HG02610 (cell line): ENCODE results near the gene SPTBN2.

ENCODE experiments used
- ATAC-seq: cut with Tn5 transposase; IDR thresholded peaks from one replicate; pipeline ENCODE4 v1.9.1; 2021; ENCODE audit warnings: mild to moderate bottlenecking, moderate library complexity; ENCODE audit not compliant: unreplicated experiment

SPTBN2 gene

DNA sequence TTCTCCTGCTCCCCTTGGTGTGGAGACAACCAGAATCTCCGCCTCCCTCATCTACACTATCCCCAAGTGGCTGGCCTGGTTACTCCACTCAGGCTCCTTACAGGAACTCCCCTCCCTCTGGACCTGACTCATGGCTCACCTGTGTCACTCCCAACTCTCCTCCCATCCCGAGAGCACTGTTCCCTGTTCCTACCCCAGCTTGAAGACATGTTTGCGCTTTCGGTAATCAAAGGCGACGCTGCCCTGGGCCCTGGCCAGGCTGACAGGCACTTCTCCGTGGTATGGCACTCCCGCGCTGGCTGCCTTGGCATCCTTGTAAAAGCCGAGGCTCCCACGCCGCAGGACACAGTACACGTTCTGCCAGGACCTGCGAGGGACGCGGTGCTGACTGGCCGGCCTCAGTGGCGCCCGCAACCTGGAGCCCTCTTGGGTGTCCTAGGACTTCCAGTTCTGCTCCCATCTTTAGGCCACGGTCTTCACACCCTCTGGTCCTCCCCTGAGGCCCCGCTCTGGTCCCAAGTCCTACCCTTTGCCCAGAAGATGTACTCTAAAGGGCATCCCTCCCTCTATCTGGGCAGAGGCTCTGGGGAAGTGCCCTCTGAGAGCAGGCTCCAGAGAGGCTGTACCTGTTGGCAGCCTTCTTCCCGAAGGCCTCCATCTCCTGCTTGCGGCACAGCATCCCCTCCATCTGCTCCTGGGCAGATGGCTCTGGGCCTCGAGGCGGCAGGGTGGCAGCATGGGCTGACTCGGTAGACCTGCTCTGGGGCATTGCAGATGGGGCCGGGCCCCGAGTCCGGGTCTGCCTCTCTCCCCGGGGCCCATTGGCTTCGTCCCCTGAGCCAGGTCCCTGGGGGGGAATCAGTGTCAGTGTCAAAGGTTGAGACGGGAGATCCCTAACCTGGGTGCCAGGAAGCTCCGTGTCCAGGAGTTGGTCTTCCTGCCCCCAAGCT, 41.9 kb downstream of the SPTBN2 start:
- no peak for ATAC-seq

DNA sequence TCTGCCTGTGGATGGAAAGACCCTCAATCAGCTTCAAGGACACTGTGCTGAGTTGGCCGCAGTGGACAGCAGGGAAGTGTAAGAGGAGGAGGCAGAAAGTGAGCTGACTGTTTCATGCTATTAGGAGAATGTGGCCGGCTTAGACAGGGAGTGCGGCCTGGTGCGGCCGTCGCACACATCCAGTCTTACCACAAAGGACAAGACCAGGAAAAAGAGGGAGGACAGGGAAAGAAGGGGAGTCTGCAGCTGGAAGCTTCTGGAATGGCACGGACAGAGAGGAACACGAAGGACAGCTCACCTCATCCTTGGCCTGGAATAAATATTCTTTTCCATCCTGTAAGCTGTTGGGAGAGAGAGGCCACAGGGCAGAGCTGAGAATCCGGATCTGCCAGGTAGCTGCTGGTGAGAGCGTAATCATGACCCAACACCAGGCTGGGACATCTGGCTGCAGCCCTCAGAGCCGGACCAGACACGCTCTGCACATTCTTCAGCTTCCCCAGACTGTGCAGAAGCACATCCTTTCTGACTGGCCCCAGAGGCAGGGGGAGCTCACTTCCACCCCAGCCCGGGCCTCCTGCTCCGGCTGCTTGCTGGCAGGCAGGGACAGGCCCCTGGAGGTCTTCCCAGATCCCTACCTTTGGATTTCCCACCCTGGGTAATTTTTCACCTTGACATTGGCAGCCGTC, 42.8 kb downstream of the SPTBN2 start:
- no peak for ATAC-seq

DNA sequence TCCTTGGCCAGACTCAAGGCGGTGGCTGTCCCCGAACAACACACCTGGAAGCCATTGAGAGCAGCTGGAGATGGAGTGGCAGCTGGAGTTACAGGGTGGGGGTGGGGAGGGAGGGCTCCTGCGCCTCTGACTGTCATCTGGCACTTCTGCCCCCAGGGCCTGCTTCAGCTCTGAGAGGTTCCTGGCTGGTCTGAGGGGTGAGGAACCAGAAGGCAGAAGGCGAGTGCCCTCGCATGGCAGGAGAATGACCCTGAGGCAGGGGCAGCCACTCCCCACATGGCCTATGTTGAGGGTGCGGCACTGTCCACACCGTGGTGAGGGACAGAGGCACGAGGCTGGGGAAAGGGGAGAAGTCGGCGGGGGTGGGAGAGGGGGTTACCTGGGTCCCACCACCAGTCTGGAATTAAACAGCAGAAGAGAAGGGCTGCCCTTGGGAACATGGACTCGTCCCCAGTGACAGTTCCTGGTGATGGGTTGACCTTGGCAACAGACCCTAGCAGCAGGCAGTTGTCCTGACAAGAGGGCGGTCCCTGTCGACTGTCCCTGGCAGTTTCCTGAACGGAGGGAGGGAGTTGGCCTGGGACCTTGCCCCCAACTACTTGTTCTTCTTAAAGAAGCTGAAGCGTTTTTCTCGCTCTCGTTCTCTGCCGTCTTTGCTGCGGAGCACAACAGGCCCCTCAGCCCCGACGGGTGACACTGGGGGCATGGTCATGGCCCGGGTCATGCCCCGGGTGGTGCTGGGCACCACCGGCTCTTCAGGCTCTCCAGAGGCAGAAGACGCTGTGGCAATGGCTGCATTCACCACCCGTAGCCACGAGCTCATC, 43.5 kb downstream of the SPTBN2 start:
- ATAC-seq = no peak

DNA sequence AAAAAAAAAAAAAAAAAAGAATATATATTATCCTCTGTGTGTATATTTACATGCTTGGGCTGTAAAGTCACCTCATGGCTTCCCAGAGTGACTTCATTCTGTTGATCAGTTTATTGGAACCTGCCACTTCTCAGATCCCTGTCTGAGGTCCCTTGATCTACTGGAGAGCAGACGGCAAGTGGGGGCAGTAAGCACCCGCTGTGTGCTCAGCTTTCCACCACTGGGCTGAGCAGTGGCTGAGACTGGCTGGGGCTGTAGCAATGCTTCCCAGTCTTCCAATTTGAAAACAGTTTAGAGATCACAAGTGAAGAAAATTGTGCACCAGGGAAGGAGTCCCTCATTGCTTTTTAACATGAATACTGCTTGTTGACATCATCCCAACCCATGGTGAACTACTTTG, 44.4 kb downstream of the SPTBN2 start:
- ATAC-seq = no peak

DNA sequence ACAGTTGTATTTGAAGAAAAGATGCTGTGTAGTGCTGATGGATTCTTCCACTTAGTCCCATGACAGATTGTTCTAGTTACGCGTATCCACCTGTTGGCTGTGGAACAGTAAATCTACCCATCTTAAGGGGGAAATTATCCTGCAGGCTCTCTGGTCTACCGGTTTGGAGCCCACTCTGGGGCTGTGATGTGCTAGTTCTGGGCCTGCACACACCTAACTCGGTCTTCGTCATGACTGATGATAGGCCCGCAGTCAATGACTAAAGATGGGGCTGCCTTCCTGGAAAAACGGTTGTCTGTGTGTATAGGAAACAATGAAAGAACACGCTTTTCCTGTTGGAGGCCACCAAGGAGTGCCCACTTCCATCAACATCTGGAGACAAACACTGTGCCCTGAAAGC, 45.1 kb downstream of the SPTBN2 start:
- ATAC-seq = no peak

DNA sequence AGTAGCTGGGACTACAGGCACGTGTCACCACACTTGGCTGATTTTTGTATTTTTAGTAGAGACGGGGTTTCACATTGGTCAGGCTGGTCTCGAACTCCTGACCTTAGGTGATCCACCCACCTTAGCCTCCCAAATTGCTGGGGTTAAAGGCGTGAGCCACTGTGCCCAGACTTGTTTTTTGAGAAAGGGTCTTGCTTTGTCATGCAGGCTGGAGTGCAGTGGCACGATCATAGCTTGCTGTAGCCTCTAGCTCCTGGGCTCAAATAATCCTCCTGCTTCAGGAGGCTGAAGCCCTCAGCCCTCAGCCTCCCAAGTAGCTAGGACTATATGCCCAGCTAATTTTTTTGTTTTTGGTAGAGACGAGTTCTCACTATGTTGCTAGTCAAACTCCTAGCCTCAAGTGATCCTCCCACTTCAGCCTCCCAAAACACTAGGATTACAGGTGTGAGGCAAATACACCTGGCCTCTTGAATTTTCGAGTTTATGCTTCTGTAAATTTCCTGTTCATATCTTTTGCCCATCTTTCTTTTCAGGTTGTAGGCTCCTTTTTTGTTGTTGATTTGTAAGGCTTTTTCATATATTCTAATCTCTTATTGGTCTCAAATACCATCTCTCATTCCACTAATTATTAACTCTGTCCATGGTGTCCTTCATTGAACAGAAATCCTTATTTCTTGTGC, 47.9 kb downstream of the SPTBN2 start:
- no peak for ATAC-seq

DNA sequence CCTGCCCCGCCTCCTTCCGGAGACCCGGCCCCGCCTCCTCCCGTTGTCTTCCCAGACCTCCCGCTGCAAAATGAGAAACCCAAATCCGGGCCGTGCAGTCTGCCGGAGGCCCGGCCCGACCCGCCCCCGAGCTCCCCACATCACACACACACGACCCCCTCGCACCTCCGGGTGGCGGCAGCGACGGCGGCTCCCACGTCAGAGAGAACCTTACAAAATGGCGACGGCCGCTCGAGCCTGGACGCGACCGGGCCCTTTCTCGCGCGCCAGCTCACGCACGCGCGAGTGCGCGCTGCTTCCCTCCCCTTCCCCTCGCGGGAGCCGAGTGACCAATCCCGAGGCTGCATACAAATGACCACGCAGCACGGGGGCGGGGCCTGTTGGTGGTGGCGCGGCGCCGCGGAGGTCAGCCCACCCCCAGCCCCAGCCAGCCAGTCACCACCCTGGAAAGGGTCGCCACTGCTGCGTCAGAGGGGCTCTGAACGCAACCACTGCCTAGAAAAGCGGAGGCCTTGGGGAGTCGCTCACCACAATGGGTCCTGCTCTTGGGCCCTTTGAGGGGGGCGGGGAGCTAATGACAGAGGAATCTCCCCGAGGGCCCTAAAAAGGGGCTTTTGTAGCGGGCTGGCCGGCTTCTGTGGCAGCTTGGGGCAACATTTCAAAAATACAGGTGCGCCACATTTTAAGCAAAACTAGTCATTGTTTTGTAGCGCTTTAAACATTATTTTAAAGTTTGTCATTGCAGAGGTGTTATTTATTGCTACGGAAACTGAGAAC, 51.2 kb downstream of the SPTBN2 start, which contains the start of gene RBM4B:
Gene RBM4B (minus strand): TSS at position 289 of the 777 bp plus-strand sequence. CDS start 808 bp downstream, outside the sequence.
- peak; percentile 90 for ATAC-seq

DNA sequence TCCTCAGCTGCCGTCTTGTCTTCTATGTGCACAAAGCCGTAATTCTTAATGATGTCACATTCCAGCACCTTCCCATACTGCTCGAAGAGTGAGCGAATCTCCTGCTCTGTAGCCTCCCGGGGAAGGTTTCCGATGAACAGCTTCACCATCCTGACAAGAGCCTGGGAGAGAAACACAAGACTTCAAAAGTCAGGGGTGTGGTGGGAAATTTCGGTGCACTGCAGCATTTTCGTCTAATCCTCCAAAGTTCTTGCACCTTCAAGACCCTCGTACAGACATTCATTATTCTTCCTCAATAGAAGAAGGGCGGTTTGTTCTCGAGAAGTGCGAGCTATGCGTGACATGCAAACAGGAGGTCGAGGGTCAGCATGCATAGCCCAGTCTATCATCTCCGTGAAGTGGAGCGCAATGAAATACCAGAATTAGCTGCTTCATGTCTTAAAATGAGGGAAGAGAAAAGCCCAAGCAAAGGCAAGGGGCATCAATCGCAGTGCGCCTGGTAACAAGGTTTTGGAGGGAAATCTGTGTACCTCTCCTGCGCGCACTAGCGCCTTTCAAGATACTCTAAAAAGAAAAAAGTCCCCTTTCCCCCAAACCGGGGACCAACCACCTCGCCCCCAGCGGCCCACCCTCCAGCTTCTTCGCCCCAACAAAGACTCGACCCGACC, 52.0 kb downstream of the SPTBN2 start:
- no peak for ATAC-seq

DNA sequence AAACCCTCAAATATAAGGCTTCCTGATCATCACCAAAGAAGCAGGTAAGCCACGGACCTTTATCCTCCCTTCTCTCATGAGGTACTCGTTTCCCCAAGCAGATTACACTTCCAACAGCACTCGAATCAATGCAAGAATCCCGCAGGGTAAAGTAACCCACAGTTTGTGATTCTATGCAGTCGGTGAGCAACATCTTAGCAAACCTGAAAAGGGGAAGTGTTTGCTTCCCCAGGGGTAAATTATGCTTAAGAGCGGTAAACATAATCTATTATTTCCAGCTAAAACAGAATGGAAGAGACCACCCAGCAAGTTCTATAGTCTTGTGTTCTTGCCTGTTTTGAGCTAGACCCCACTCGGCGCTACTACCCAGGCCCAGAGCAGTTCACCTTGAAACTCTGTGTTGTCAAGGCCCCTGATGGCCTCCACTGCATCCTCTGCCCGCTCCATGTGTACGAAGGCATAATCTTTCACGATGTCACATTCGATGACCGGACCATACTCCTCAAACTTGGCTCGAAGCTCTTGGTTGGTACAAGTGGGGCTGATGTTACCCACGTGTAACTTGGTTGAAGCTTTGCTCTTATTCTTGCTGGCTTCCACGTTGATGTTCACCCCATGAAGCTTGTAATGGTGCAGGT, 52.6 kb downstream of the SPTBN2 start:
- no peak for ATAC-seq

DNA sequence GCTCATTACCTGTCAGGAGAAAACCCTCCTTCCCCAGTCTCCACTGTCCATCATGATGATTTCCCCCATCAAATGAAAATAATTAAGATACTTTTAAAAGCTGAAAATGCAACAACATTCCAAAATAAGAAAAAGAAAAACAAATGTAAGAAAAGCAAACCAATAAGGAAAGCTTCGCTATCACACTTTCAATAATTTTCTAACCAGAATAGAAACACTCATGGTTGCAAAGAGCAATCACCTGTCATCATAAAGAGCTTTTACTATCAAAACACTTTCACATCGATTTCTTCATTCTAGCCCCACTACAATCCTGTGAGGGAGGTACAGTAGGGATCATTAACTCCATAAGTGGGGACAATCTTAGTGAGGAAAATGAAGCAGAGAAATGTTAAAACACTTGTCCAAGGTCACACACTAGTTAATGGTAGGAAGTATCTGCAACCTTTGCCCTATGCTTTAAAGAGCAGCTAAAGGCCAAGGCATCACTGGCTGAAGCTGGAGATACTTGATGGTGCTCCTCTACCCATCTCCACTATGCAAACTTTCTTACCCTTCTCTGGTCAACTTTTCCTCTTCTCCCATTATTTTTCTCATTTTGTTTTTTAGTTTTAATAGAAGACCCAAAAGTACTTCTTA, 53.9 kb downstream of the SPTBN2 start:
- ATAC-seq = no peak

DNA sequence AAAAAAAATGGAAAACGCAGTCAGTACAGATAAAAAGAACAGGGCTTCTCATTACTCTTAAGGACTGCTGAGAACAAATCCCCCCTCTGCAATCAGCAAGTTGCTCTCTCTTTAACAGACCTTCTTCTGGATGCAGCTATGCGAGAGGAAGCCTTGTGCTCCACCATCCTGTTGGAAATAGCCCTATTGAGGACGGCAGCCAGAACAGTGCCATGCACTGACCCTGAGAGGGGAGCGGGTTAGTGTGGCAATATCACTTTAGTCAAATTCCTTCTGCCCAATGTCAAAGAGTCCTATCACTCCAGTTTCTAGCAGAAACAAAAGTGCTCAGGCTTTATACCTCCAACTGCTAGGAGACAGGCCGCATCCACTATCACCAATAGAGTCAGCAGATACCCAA, 58.2 kb downstream of the SPTBN2 start:
- no peak for ATAC-seq

DNA sequence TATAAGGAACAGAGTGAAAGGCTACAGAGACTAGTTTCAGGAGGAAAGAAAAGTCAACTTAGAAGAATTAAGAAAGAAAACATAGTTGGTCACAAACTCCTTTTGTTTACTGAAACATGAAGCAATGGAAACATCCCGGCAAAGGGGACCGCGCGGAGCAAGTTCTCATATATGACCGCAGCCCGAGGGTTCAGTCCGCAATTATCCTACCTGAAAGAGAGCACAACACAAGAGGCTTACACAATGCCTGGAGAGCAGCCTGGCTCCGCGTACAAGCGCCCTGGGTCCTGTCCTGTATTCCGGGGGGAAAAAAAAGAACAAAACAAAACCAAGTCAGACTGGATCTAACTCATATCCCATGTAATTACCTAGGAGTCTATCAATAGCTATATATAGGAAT, 63.6 kb downstream of the SPTBN2 start:
- no peak for ATAC-seq

DNA sequence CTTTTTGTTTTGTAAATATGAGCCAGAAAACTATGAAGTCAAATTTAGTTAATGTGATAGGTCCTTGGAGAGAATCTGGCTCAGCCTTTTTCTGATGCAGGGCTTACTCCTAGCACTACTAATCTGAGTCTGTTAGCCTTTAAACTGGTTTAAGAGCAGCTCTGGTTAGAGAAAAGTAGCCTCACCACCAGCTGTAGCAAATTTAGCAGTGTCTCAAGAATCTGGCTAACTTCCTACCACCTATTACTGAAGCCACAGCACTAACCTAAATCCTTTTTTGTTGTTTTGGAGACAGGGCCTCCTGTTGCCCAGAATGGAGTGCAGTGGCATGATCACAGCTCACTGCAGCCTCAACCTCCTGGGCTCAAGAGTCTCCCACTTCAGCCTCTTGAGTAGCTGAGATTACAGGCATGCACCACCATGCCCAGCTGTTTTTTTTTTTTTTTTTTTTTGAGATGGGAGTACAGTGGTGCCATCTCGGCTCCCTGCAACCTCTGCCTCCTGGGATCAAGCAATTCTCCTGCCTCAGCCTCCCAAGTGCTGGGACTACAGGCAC, 65.2 kb downstream of the SPTBN2 start:
- no peak for ATAC-seq

DNA sequence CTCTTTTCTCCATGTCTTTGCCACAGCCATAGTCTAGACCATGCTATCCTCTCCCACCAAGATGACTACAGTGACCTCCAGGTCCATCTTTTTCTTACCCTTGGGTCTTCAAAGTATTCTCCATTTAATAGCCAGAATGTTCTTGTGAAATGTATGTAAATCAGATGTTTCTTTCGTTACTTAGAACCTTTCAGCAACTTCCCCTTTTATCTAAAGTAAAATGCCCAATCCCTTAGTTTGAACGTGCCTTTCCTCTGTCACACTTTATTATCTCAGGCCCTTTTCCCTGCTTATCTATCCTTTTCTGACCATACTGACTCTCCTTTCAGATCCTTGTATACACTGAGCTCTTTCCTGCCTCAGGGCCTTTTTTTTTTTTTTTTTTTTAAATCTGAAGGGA, 69.3 kb downstream of the SPTBN2 start:
- no peak for ATAC-seq

DNA sequence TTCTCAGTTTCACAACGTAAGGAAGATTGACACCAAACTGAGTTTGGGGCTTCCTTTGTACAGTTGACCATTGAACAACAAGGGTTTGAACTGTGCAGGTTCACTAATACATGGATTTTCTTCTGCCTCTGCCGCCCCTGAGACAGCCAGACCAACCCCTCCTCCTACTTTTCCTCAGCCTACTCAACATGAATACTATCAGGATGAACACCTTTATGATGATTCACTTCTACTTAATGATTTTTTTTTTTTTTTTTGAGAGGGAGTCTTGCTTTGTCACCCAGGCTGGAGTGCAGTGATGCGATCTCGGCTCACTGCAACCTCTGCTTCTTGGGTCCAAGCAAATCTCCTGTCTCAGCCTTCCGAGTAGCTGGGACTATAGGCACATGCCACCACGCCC, 75.9 kb downstream of the SPTBN2 start:
- ATAC-seq = no peak

DNA sequence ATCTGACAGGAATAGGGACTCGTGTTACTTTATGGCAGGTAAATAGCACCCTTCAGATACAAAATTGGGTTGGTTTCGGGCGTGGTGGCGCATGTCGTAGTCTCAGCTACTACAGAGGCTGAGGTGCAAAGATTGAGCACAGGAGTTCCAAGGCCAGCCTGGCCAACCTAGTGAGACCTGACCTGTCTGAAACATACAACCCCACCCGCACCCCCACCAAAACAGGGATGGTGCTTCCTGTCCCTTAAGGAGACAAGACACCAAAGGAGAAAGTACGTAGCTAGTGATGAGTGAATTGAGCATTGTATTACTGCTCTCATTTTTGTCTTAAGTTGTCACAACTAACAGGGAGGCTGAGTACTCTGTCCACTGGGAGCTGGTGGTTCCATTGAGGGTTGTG, 76.4 kb downstream of the SPTBN2 start:
- ATAC-seq = no peak

DNA sequence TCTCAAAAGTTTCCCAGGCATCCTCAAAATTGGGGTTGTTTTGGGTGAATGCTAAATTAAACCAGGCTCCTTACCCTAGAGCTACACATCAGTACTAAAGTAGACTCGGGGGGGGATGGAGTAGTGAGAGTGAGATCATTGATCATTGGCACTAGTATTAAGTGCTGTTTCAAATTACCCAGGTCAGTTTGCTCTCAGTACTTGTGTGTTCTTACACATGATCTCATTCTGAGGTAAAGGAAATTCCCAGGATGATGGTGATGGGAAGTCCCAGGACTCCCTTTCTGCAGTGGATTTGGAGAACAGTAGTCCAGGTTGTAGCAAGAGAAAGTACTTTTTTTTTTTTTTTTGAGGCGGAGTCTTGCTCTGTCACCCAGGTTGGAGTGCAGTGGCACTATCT, 78.0 kb downstream of the SPTBN2 start:
- ATAC-seq = no peak

DNA sequence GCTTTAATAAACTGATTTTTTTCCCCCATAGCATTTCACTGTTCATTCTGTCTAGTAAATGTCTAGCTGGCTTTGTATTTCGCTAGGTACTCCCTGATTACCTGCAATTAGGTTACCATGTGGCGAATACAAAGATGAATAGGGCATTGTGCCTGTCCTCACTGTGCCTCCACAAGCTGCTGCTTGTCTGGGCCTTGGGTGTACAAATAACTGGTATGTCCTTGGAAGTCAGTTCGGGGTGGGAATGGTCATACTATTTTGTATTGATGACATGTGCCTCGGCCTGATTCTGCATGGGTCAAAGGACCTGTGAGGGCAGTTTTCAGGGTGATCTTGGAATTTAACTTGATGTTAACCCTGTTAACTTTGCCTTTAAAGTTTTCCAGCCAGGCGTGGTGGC, 79.1 kb downstream of the SPTBN2 start:
- ATAC-seq = no peak
